Naive thymus-derived CD4-positive, alpha-beta T cell (primary cell): ENCODE data around the gene KCNIP1. TPM values are rescaled to one million over a fixed set of nuclear protein-coding genes. Genes with fewer than 3 reads are reported as not detected.
A peak's percentile ranks its signal among the peaks of the same experiment; 100 is the strongest.

ENCODE experiments used
- ATAC-seq: fragments of 150-1000 bp; cut with Tn5 transposase; 2 replicates; pipeline ENCODE4 v1.10.0; 2021; ENCODE audit warnings: mild to moderate bottlenecking, moderate library complexity
- CTCF ChIA-PET: fragments of 350-600 bp; sonication (Branson Sonifier 250); formaldehyde crosslinking; loops from one replicate; lab custom pipeline; 2021; ENCODE audit warnings: antibody characterized with exemption; lab: Charles Lee
- POLR2A ChIA-PET: fragments of 350-600 bp; sonication (Branson Sonifier 250); formaldehyde crosslinking; loops from one replicate; lab custom pipeline; 2021; ENCODE audit warnings: antibody characterized with exemption, inconsistent platforms; lab: Charles Lee
- DNase-seq, 9 donors: peaks; one replicate each; pipeline versions ENCODE4 v3.0.0 to v3.0.0-alpha.2; 2020 to 2022; ENCODE audit warnings: mixed read lengths in 1 of 9
- H3K27ac ChIP-seq: one replicate; pipeline ENCODE4 v1.7.0; 2013; ENCODE audit warnings: mild to moderate bottlenecking, low read depth, low read length, moderate library complexity
- H3K27me3 ChIP-seq, 2 donors: one replicate each; pipeline ENCODE4 v1.7.0; 2013; ENCODE audit warnings: low read length in 2 of 2, mild to moderate bottlenecking in 2 of 2, moderate library complexity in 2 of 2; ENCODE audit not compliant: control insufficient read depth in 2 of 2, insufficient read depth in 2 of 2
- H3K36me3 ChIP-seq, 3 experiments: 1 replicate in 2 of 3; 2 replicates in 1 of 3; pipeline ENCODE4 v1.7.0; 2013; ENCODE audit warnings: low read length in 3 of 3, mild to moderate bottlenecking in 3 of 3, moderate library complexity in 1 of 3; ENCODE audit not compliant: insufficient read depth in 3 of 3, control insufficient read depth in 2 of 3
- H3K4me1 ChIP-seq, 2 donors: one replicate each; pipeline ENCODE4 v1.7.0; 2013; ENCODE audit warnings: low read length in 2 of 2, mild to moderate bottlenecking in 2 of 2, moderate library complexity in 1 of 2; ENCODE audit not compliant: control insufficient read depth in 2 of 2, insufficient read depth in 2 of 2
- H3K4me3 ChIP-seq: 2 replicates; pipeline ENCODE4 v1.7.0; 2013; ENCODE audit warnings: mild to moderate bottlenecking, low read length
- H3K9me3 ChIP-seq, 3 experiments: 1 replicate in 2 of 3; 2 replicates in 1 of 3; pipeline ENCODE4 v1.7.0; 2013; ENCODE audit warnings: low read length in 3 of 3; ENCODE audit not compliant: control insufficient read depth in 2 of 3
- H3K27ac Mint-ChIP-seq, 9 donors: one replicate each; pipeline ENCODE4 v1.8.0; 2020 to 2022; ENCODE audit warnings: mixed read lengths in 9 of 9, mild to moderate bottlenecking in 8 of 9, moderate library complexity in 5 of 9, inconsistent platforms in 2 of 9
- H3K27me3 Mint-ChIP-seq, 5 donors: one replicate each; pipeline ENCODE4 v1.8.0; 2021 to 2022; ENCODE audit warnings: mixed read lengths in 5 of 5, mild to moderate bottlenecking in 1 of 5
- H3K36me3 Mint-ChIP-seq, 5 donors: one replicate each; pipeline ENCODE4 v1.8.0; 2020 to 2022; ENCODE audit warnings: mixed read lengths in 5 of 5, mild to moderate bottlenecking in 3 of 5, inconsistent platforms in 1 of 5
- H3K4me1 Mint-ChIP-seq, 7 donors: one replicate each; pipeline ENCODE4 v1.8.0; 2020 to 2022; ENCODE audit warnings: mixed read lengths in 7 of 7, mild to moderate bottlenecking in 3 of 7, inconsistent platforms in 1 of 7
- H3K4me3 Mint-ChIP-seq, 10 donors: one replicate each; pipeline ENCODE4 v1.8.0; 2020 to 2022; ENCODE audit warnings: mild to moderate bottlenecking in 10 of 10, mixed read lengths in 10 of 10, moderate library complexity in 6 of 10, inconsistent platforms in 2 of 10
- H3K9me3 Mint-ChIP-seq, 11 donors: one replicate each; pipeline ENCODE4 v1.8.0; 2020 to 2022; ENCODE audit warnings: mixed read lengths in 11 of 11, mild to moderate bottlenecking in 4 of 11, inconsistent platforms in 1 of 11, moderate library complexity in 1 of 11
- intact Hi-C, 2 donors: fragments of 100-400 bp; cut with micrococcal nuclease; formaldehyde crosslinking; loops; one replicate each; pipeline ENCODE4 v1.15.1; 2023
- polyA plus RNA-seq, 2 donors: library from polyadenylated mRNA; unstranded; fragments of 300-500 nt; fragmentation: Illumina TruSeq; gene quantifications; one replicate each; pipeline ENCODE4 v1.2.3, GENCODE V29; 2021
- total RNA-seq, 6 experiments: library from RNA in 5 of 6; stranded (reverse) in 5 of 6; gene quantifications; 1 replicate in 5 of 6; 2 replicates in 1 of 6; pipeline ENCODE4 v1.2.3 and lab custom pipeline; 2021 to 2026

KCNIP1 gene
- total and polyA plus RNA-seq, 7 experiments from 2014 or later: not detected

DNA sequence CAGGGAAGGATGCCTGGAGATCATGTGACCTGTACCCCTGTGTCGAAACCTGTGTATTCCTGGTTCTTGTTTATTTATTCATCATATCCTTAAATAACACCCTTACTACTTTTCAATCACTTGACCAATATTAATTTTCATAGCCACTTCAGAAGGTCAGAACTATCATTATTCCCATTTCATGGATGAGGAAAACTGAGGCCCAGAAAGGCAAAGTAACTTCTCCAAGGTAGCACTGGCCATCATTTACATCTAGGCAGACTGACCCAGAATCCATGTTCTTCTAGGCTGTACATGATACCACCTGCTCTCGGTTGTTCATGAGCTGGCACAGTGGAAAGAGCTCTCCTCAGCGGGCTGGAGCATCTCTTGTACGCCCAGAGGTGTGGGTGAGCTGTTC, 49.4 kb downstream of the KCNIP1 start:
- POLR2A ChIA-PET: no interaction called here
- intact Hi-C loops: no loop called here
- DNase-seq (no peak), ATAC-seq (no peak)
- H3K27me3 Mint-ChIP-seq: peaks cover 4 to 20% (median 16%) of the 10 kb centered on the region in 5 donors
- Histone ChIP-seq H3K9me3 (no peaks in the 10 kb centered on the region), H3K27ac (no peak overlapping the region), H3K4me1 (no peaks in the 10 kb centered on the region), H3K36me3 (no peaks in the 10 kb centered on the region), H3K4me3 (no peak overlapping the region), H3K27me3 (peaks cover 0 to 4% of the 10 kb centered on the region in 2 donors)
- no peaks in the 10 kb centered on the region for H3K36me3 Mint-ChIP-seq
- H3K9me3 Mint-ChIP-seq: no peaks in the 10 kb centered on the region
- H3K4me3 Mint-ChIP-seq: no peak overlapping the region
- no peak overlapping the region for H3K27ac Mint-ChIP-seq
- no peaks in the 10 kb centered on the region for H3K4me1 Mint-ChIP-seq
- CTCF ChIA-PET: no interaction called here

DNA sequence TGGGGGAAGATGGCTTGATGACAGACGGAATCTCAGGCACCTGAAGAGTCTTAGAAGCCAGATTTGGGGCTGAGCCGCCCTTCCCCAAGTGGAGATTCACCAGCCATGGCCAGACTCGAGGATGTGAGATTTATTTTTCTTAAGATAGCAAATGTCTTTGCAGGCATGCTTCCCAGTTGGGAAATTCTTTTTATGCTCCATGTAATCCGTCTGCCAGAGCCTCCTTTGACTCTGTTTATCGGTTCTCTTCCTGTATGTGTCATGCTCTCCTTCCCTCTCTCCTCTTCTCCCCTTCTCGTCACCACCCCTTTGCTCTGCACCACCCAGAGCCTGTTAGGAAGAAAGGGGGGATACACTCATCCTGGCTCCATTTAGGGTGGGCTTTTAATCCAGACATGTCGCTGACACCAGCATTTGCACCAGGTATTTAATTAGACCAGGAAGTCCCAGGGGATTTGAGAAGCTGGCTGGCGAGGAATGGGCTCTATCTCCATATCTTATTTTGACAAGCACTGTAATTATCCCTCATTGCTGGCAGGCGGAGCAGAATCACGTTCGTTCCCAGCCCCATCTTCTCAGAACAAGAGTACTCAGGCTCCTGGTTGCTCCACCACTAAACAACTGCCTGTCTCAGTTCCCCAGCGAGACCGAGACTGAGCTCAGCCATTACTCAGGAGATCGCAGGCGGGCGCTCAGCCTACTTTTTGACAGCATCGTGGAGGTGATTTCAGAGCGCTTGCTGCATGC, 50.9 kb downstream of the KCNIP1 start:
- ATAC-seq (no peak), DNase-seq (no peak)
- H3K27me3 Mint-ChIP-seq: peaks cover 4 to 22% (median 17%) of the 10 kb centered on the region in 5 donors
- POLR2A ChIA-PET: no interaction called here
- H3K27ac Mint-ChIP-seq: no peak overlapping the region
- no peaks in the 10 kb centered on the region for H3K9me3 Mint-ChIP-seq
- Histone ChIP-seq H3K9me3 (no peaks in the 10 kb centered on the region), H3K4me1 (no peaks in the 10 kb centered on the region), H3K27me3 (peaks cover 0 to under 1% of the 10 kb centered on the region in 2 donors), H3K27ac (no peak overlapping the region), H3K4me3 (no peak overlapping the region), H3K36me3 (no peaks in the 10 kb centered on the region)
- no peaks in the 10 kb centered on the region for H3K36me3 Mint-ChIP-seq
- CTCF ChIA-PET: no interaction called here
- H3K4me3 Mint-ChIP-seq: no peak overlapping the region
- no peaks in the 10 kb centered on the region for H3K4me1 Mint-ChIP-seq
- intact Hi-C loops: no loop called here

- POLR2A ChIA-PET: no interaction called here
- no peak for DNase-seq
- no peak overlapping the region for H3K4me3 Mint-ChIP-seq
These were observed 53.5 kb downstream of the KCNIP1 start for GRCh38 chr5:170557314-170557713.

GRCh38 chr5:170559296-170559695, 55.5 kb downstream of the KCNIP1 start:
- H3K27me3 ChIP-seq: no peaks in the 10 kb centered on the region
- no peak overlapping the region for H3K27ac ChIP-seq
- intact Hi-C loops: no loop called here
- ChIA-PET POLR2A (no interaction called here), CTCF (no interaction called here)
- Mint-ChIP-seq H3K4me3 (no peak overlapping the region), H3K4me1 (no peaks in the 10 kb centered on the region), H3K27ac (no peak overlapping the region), H3K27me3 (peaks cover 0 to 31% (median 23%) of the 10 kb centered on the region in 5 donors), H3K9me3 (no peaks in the 10 kb centered on the region), H3K36me3 (no peaks in the 10 kb centered on the region)
- H3K9me3 ChIP-seq: no peaks in the 10 kb centered on the region
- no peak for DNase-seq
- H3K4me3 ChIP-seq: no peak overlapping the region
- no peaks in the 10 kb centered on the region for H3K4me1 ChIP-seq
- no peak for ATAC-seq
- no peaks in the 10 kb centered on the region for H3K36me3 ChIP-seq

More at GRCh38 chr5:170557314-170557713, 53.5 kb downstream of the KCNIP1 start:
- ATAC-seq: no peak
- CTCF ChIA-PET: no interaction called here
- Histone ChIP-seq H3K27ac (no peak overlapping the region), H3K27me3 (no peaks in the 10 kb centered on the region), H3K9me3 (no peaks in the 10 kb centered on the region), H3K36me3 (no peaks in the 10 kb centered on the region), H3K4me3 (no peak overlapping the region), H3K4me1 (no peaks in the 10 kb centered on the region)
- Mint-ChIP-seq H3K27me3 (peaks cover 4 to 42% (median 29%) of the 10 kb centered on the region in 5 donors), H3K27ac (no peak overlapping the region), H3K9me3 (no peaks in the 10 kb centered on the region), H3K4me1 (no peaks in the 10 kb centered on the region), H3K36me3 (no peaks in the 10 kb centered on the region)
- intact Hi-C loops: no loop called here

DNA sequence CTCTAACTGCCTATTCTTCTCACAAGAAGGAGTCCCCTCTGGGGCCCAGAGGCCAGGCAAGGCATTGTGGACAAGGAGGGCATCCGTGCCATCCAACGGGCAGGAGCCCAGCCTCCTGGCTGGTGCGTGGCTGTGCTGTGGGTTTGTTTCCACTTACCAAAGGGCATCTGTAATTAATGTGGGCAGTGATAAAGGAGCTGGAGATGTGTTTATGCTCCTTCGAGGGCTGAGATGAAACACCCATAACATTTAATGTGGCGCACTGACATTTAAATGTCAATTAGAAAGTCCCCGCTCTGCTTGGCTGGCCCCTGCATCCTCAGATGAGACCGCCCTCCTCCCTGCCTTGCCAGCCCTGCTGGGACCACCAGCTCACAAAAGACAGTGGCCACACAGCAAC, 57.1 kb downstream of the KCNIP1 start:
- no peaks in the 10 kb centered on the region for H3K9me3 Mint-ChIP-seq
- no peaks in the 10 kb centered on the region for H3K36me3 Mint-ChIP-seq
- POLR2A ChIA-PET: no interaction called here
- intact Hi-C loops: no loop called here
- no peaks in the 10 kb centered on the region for H3K36me3 ChIP-seq
- no peak overlapping the region for H3K27ac Mint-ChIP-seq
- CTCF ChIA-PET: no interaction called here
- H3K4me3 Mint-ChIP-seq: no peak overlapping the region
- H3K4me1 Mint-ChIP-seq: no peaks in the 10 kb centered on the region
- H3K27ac ChIP-seq: no peak overlapping the region
- no peak overlapping the region for H3K4me3 ChIP-seq
- no peaks in the 10 kb centered on the region for H3K9me3 ChIP-seq
- H3K4me1 ChIP-seq: no peaks in the 10 kb centered on the region
- peaks cover 0 to 33% (median 26%) of the 10 kb centered on the region in 5 donors for H3K27me3 Mint-ChIP-seq
- no peak for ATAC-seq
- no peak for DNase-seq
- H3K27me3 ChIP-seq: no peaks in the 10 kb centered on the region

- POLR2A ChIA-PET: no interaction called here
- Histone ChIP-seq H3K27me3 (no peaks in the 10 kb centered on the region), H3K36me3 (no peaks in the 10 kb centered on the region), H3K4me1 (no peaks in the 10 kb centered on the region), H3K9me3 (no peaks in the 10 kb centered on the region), H3K27ac (no peak overlapping the region), H3K4me3 (no peak overlapping the region)
- Mint-ChIP-seq H3K27ac (no peak overlapping the region), H3K4me3 (no peak overlapping the region), H3K4me1 (no peaks in the 10 kb centered on the region), H3K36me3 (no peaks in the 10 kb centered on the region), H3K27me3 (peaks cover 3 to 45% (median 31%) of the 10 kb centered on the region in 5 donors), H3K9me3 (no peaks in the 10 kb centered on the region)
- intact Hi-C loops: no loop called here
- no peak for ATAC-seq
- CTCF ChIA-PET: no interaction called here
- no peak for DNase-seq
These were observed 58.5 kb downstream of the KCNIP1 start for GRCh38 chr5:170562166-170562874.

- H3K9me3 ChIP-seq: no peaks in the 10 kb centered on the region
- H3K36me3 ChIP-seq: no peaks in the 10 kb centered on the region
- H3K4me3 ChIP-seq: no peak overlapping the region
- Mint-ChIP-seq H3K27ac (peak overlapping the region in 1 of 9 donors; percentile 36), H3K36me3 (no peaks in the 10 kb centered on the region), H3K27me3 (peaks cover 6 to 49% (median 30%) of the 10 kb centered on the region in 5 donors), H3K4me3 (no peak overlapping the region), H3K4me1 (no peaks in the 10 kb centered on the region), H3K9me3 (no peaks in the 10 kb centered on the region)
- no peaks in the 10 kb centered on the region for H3K27me3 ChIP-seq
- H3K27ac ChIP-seq: no peak overlapping the region
- no peaks in the 10 kb centered on the region for H3K4me1 ChIP-seq
- ATAC-seq (no peak), DNase-seq (no peak)
- ChIA-PET CTCF (no interaction called here), POLR2A (no interaction called here)
- intact Hi-C loops: no loop called here
These were observed 59.0 kb downstream of the KCNIP1 start for GRCh38 chr5:170562875-170563228.
